ENCODE measurements around the gene CTCFL.

Gene CTCFL, protein sequence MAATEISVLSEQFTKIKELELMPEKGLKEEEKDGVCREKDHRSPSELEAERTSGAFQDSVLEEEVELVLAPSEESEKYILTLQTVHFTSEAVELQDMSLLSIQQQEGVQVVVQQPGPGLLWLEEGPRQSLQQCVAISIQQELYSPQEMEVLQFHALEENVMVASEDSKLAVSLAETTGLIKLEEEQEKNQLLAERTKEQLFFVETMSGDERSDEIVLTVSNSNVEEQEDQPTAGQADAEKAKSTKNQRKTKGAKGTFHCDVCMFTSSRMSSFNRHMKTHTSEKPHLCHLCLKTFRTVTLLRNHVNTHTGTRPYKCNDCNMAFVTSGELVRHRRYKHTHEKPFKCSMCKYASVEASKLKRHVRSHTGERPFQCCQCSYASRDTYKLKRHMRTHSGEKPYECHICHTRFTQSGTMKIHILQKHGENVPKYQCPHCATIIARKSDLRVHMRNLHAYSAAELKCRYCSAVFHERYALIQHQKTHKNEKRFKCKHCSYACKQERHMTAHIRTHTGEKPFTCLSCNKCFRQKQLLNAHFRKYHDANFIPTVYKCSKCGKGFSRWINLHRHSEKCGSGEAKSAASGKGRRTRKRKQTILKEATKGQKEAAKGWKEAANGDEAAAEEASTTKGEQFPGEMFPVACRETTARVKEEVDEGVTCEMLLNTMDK

DNA sequence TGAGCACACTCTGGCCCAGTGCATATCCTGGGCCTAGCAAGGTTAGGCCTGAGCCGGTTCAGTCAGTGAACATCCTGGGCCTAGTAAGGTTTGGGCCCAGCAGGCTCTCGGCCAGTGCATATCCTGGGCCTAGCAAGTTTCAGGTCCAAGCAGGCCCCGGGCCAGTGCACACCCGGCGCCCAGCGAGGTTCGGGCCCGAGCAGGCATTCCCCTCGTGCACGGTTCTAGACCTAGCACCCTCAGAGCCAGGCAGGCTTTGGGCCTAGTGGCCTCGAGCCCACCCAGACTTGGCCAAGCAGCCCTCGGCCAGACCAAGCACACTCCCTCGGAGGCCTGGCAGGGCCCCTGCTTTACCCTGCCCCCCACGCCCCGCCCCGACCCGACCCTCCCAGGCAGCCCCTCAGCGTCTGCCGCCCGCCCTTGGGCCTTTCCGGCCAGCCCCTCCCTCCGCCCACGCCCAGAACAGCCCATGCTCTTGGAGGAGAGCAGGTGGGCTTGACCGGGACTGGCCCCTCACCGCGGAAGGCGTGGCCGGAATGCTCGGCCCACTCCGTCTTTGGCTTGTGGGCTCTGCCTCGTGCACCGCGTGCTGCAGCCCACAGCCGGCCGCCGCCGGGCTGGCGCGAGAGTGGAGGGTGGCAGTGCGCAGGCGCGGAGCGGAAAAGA lies at the start of gene CTCFL:
TSS of gene CTCFL (minus strand) at position 630 of the 666 bp plus-strand sequence. CDS start 935 bp downstream, outside the sequence.
- DNase-seq = no peak

DNA sequence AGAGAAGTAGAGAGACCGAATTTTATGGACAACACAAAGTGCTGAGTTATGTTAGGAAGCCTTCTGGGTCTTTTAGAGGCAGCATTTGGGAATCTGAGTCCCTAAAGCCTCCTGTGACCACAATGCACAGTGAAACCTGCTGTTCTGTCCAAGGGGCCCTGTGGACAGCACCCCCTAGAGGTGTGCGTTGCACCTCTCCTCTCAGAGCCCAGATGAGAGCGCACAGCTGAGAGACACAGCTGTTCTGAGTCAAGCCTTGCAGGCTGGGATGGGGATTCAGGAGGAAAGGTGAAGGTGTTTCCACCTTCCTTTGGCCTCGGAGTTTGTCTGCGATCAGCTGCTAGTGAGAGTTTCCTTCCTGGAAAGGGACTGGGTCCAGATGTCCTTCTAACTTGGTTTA lies 49.0 kb upstream of the CTCFL start:
- no peak for DNase-seq

DNA sequence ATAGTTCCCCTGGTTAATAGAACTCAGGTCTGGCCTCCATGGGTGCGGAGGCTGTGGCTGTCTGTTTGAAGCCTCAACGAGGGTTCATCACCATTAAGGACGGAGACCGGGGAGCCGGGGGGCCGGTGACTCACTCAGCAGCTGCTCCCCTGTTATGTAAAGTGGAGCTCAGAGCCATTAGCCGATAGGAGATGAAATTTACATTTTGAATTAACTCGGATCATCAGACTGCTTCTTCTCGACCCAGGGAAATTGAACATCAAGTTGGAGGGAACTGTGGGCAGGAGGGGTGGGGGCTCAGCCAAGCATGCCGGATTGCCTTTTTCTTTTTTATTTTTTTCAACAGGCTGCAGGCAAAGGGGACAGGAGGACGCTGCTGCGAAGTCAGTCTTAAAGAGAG lies 48.3 kb upstream of the CTCFL start:
- no peak for DNase-seq

DNA sequence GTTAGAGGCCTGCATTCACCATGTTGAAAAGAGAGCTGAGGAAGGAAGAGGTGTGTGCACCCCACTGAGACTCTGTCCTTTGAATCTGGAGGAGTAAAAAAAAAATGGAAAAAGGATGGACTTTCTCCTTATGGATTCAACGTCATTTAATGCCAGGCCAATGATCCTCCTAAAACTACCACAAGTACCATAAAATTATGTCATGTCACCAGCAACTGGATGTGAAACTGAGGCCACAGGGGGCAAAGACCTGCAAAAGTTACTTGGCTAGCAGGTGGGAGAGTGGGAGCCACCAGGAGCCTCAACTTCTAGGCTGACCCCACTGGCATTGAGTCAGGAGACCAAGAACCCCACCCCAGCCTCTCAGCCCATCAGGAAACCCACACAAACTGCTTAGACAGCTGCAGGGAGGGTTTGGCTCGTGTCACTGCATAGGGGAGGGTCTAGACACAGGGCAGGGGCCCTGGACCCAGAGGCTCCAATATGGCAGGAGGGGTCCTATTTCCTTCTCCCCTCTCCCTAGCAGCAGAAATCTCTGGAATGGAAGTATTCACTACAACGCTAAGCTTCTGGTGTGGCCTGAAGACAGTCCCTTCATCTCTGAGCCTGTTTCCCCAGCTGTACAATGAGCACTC lies 47.0 kb upstream of the CTCFL start:
- no peak for DNase-seq

DNA sequence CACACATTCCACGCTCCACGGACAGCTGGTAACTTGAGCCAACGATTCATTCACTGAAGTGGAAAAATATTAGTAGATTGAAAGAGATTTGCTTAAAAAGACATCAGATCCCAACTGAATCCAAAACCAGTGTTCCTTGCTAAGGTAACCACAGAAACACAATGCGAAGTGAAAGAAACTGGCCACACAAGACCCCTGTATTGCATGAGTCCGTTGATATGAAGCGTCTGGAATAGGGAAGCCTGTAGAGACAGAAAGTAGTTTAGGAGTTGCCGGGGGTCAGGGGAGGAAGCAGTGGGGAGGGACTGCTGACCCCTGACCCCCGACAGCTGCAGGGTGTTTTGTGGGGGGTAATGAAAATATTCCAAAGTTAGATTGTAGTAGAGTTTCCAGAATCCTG lies 46.0 kb upstream of the CTCFL start:
- DNase-seq = no peak

DNA sequence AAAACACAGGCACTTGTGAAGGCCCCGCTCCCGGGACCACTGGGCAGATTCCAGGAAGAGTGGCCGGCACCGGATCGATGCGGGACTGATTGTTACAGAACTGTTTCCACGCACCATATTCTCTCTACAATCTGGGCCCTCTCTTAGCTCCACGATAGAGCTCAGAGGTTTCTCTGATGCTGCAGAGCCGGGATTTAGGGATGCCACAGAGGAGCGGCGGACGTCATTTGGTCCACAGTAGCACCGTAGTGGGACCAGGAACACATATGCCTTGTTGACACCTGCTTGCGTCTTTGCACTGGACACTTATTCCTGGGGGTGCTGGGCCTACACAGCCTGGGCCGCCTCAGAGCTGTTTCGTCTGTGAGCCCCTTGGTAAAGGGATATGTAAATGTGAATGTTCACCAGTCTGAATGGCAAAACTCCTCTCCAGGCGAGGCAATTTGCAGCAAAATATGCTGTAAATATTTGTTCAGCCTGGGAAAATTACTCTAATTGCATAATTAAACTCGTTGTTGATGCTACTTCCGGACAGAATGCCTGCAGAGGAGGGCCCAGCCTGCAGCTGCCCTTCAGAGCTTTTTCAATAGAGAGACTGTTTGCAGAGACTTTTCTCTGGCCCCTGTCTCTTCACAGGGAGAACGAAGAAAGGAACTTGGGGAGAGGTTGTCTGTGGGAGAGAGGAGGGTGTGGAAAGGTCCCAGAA lies 45.4 kb upstream of the CTCFL start:
- no peak for DNase-seq

DNA sequence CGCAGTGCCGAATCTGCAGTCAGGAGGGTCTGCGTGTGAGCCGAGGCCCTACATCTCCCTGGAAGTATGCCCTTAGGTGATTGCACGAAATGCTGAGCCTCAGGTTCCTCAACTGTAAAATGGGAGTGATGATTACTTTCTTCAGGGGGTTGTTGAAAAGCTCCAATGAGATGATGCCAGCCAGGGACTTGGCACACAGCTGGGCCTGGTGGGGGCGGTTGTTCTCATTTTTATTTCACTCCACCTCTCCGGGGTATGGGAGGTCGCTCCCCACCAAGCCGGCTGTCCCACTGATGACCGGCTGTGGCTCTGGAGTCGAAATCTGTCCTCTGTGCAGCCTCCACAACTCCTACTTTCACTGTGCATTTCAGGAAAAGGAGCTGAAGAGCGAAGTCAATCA lies 44.0 kb upstream of the CTCFL start:
- no peak for DNase-seq

DNA sequence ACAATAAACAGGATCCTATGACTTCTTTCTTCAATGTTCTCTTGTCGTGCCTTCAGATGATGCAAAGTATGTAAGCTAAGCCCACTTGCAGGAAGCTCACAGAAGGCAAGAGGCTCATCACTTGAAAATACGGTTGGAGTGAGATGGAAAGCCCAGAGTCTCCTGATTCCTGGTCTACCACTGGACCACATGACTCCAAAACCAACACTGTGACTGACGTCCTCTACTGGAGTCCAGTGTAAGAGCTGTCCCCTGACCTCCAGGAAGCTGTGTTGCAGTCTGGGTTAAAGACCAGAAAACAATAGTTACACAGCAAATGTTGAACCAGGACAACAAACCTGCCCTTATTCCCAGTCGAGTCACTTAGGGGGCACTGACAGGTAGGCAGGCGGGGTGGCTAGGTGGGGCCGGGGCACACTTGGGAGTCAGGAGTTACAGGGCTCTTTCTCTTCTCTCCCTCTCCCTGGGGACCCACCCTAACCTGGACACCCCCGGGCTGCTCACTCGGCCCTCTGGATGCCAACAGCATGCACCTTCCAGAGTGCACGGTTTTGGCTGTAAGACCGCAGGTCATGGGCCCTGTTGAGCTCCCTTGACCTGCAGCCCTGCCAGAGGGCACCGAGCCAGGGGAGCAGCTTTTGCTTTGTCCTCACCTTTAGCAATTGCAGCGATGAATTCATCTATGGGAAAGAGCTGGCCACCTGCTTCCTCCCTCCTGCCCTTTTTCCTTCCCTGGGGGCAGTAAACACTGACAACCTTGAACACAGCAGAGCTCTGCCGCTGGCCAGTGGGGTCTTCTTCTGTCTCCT lies 43.4 kb upstream of the CTCFL start:
- DNase-seq = no peak

DNA sequence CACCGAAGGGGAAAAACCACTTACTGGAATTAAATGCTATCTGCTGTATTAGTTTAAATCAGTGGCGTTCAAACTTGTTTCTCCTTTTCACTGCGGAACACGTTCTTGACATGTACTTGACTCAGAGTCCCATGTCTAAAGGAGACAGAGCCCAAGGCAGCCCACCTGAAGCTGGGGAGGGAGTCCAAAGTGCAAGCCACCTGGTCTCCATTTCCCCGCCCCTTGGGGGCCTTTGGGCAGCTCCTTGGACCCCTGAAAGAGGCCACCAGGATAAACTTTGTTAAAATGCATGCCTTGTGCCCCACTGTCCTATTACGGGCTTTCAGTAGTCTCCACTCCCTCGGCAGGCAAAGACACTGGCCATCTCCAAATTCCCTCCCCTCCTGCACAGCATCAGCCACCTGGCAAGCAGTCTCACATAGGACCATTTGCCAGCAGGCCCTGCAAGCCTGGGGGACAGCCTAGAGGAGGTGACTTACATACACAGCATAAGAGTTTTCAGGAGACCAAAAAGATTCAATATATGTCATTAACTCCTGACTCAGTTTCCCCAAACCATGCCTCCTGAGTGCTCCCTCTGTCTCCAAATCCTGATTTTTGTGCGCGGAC lies 42.6 kb upstream of the CTCFL start:
- no peak for DNase-seq

DNA sequence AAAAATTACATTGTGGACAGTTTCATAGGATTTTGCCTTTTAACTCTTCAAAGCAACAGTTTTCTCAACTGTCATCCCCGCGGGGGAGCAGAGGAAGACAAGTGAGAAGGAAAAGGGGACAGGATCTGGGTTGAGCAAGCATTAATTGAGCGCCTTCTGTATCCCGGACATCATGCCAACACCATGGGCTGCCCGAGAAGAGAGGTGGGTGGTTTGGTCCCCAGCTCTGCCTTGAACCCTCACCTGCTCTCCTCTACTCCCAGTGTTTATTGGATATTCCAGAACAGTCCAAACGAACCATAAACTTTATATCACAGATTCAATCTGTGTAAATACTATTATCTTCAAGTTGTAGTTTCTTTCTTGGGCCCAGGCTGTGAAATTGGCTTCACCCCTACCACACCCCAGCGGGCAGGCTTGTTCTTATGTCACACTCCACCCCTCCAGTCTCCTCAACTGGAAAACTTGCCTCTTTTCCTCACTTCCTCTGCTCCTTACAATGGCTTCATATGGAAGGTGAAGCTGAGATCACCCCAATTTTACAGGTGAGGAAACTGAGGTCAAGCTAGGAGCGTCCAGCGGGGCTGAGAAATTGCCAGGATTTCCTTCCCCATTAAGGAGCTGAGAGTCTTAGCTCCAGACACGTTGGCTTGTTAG lies 42.0 kb upstream of the CTCFL start:
- no peak for DNase-seq

DNA sequence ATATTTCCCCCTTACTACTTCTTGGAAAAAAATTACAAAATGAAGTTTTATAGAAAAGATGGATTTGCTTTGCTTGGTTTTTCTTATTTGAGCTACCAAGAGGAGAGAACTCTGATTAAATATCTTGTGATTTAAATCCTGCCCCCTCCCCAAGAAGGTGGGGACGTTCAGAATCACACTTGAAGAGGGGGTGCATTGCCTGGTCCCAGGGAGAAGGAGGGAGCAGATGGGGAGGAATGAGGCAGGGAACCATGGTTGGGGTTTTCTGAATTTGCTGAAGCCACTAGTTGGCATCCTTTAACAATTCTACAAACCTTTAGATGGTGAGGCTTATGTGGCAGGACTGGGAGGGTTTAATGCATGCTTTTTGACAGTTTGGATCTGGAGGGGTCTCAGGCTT lies 41.5 kb upstream of the CTCFL start:
- no peak for DNase-seq

DNA sequence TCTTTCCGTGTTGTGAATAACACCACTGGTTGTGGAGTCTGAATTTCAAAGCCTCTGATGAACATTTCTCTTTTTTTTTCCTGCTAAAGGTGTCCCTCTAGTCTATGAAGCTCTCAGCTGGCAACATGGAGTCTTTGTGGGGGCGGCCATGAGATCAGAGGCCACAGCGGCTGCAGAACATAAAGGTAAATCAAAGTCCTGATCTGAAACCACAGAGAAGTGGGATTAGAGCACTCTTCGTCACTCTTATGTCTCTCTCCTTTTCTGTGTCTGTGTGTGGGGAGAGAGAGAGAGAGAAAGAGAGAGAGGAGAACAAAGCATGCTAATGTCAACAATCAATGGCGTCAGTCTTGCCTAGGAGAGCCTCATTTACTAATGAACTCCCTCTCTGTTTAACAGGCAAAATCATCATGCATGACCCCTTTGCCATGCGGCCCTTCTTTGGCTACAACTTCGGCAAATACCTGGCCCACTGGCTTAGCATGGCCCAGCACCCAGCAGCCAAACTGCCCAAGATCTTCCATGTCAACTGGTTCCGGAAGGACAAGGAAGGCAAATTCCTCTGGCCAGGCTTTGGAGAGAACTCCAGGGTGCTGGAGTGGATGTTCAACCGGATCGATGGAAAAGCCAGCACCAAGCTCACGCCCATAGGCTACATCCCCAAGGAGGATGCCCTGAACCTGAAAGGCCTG lies 40.2 kb upstream of the CTCFL start:
- no peak for DNase-seq

DNA sequence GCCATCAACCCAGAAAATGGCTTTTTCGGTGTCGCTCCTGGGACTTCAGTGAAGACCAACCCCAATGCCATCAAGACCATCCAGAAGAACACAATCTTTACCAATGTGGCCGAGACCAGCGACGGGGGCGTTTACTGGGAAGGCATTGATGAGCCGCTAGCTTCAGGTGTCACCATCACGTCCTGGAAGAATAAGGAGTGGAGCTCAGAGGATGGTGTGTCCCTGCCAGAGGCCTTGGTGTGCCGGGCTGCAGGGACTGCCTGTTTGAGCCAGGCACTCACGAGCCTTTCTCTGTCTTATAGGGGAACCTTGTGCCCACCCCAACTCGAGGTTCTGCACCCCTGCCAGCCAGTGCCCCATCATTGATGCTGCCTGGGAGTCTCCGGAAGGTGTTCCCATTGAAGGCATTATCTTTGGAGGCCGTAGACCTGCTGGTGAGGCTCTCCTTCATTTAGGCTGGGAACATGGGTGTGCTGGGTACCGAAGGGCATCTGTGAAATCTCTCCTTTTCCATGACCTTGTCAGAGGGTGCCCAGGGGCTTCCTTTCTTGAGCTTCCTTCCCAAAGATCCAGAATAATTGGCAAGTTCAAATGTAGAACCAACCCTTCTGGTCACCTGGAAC lies 39.4 kb upstream of the CTCFL start:
- DNase-seq = no peak

DNA sequence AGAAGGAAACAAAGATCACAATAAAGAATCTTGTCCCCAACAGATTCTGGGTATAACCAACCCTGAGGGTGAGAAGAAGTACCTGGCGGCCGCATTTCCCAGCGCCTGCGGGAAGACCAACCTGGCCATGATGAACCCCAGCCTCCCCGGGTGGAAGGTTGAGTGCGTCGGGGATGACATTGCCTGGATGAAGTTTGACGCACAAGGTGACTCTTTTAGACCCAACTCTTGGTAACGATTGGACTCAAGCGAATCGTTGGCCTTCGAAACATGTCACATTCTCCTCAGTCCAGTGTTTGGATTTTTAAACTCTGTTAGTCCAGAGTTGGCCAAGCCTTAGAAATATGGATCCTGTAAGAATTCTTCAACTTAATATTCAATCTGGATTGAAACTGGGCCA lies 38.6 kb upstream of the CTCFL start:
- DNase-seq = no peak

DNA sequence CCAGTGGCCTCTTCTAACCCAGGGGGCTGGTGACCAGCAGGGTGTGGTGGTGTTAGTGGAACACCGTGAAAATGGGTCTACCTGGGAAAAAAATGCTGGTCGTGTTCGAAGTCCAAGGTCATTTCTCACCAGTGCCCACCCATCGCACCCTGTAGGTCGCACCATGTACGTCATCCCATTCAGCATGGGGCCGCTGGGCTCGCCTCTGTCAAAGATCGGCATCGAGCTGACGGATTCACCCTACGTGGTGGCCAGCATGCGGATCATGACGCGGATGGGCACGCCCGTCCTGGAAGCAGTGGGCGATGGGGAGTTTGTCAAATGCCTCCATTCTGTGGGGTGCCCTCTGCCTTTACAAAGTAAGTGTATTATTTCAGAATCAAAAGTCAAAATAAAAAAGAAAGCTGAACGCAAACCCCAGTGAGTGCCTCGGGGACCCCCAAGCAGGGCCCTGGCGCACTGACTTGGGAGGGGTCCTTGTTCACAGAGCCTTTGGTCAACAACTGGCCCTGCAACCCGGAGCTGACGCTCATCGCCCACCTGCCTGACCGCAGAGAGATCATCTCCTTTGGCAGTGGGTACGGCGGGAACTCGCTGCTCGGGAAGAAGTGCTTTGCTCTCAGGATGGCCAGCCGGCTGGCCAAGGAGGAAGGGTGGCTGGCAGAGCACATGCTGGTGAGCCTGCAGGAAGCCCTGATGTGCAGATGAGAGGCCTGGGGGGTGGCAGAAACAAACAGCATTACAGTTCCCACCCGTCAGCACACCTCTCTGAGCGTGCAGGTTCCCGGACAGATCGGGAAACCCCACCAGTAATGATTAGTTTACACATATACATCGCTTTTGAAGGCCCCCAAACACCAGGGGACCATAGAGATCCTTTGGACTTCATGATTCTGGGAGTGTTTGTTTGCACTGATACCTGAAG lies 37.9 kb upstream of the CTCFL start:
- DNase-seq = no peak

DNA sequence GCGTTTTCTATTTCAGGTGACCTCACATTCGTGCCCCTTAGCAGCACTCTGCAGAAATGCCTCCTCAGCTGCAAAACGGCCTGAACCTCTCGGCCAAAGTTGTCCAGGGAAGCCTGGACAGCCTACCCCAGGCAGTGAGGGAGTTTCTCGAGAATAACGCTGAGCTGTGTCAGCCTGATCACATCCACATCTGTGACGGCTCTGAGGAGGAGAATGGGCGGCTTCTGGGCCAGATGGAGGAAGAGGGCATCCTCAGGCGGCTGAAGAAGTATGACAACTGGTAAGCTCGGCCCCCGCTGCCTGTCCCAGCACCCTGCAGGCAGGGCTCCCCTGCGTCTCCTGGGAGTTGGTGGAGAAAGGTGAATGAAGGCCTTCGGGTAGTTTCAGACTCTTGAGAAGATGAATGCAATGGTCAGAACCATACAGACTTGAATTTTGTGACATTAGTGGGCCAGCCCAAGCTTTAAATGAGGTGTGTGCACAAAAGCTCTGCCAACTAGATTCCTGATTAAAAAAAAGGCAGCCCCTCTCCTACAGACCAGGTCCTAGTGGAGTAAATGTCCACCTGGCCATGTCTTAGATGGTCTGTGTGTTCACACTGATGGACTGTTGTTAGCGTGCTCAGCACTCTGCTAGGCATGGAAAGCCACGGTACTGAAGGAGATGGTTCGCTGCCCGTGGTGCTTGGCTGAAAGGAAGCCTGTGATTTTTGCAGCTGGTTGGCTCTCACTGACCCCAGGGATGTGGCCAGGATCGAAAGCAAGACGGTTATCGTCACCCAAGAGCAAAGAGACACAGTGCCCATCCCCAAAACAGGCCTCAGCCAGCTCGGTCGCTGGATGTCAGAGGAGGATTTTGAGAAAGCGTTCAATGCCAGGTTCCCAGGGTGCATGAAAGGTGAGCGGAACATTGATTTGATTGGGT lies 36.7 kb upstream of the CTCFL start:
- DNase-seq = no peak

DNA sequence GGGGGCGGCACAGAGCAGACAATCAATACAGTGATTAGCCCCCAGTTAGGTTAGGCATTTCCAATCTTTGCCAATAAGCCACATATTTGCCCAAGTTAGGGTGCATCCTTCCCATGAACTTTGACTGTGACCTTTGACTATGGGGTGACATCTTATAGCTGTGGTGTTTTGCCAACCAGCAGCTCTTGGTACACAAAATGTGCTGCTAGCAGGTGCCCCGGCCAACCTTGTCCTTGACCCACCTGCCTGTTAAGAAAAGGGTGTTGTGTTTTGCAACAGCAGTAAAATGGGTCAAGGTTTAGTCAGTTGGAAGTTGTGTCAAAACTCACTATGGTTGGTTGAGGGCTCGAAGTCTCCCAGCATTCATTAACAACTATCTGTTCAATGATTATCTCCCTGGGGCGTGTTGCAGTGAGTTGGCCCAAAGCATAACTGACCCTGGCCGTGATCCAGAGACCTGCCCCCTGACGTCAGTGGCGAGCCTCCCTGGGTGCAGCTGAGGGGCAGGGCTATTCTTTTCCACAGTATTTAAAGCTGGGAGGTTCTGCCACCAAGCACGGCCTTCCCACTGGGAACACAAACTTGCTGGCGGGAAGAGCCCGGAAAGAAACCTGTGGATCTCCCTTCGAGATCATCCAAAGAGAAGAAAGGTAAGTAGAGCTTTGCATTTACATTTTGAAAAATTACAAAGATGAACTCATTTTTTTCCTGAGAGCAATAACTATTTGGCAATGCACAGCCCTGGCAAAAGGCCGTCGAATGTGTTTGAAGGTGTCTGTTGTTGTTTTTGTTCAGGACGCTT lies 35.8 kb upstream of the CTCFL start, which contains the start of gene PCK1:
TSS of gene PCK1 (plus strand) at position 557 of the 802 bp plus-strand sequence. CDS start 302 bp downstream, outside the sequence.
- DNase-seq = peak; percentile 45
